GM19240 (cell line): Measurements from ENCODE around the gene SRBD1.

Source experiments
- DNase-seq: peaks from one replicate; pipeline ENCODE4 v3.0.0; 2011; ENCODE audit warnings: low spot score; ENCODE audit not compliant: insufficient read length

SRBD1 gene

DNA sequence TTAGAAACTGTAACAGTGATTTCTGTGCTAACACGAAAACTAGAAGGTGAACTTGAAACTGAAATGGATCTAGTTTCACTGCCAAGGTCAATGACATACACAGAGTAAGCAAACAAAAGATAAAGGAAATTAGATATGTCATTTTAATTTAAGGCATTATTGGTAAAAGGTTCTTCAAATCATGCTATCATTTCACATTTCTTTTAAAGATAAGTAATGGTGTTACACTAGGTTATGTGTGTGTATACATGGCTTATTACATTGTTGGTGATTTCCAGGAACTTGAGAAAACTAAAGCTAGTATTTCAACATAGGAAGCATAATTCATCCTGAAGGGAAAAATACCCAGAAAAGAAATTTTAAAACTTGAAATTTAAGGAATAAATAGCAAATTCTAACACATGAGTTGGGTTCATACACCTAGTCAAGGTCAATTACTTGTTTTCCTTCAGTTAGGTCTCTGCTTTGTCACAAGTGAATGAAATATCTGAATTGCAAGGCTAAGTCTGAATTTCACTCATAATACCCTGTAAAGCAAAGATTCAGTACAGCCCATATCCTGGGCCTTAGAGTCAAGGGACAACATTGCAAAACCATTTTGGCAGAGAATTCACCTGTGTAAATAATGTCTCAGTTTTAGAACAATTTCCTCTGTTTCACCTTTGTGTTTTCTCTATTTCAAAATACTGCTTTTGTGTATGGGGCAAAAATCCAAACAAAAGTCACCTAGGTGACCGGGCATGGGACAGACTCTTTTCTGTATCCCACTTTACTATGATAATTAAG is 141.6 kb downstream of the SRBD1 start:
- DNase-seq = no peak

DNA sequence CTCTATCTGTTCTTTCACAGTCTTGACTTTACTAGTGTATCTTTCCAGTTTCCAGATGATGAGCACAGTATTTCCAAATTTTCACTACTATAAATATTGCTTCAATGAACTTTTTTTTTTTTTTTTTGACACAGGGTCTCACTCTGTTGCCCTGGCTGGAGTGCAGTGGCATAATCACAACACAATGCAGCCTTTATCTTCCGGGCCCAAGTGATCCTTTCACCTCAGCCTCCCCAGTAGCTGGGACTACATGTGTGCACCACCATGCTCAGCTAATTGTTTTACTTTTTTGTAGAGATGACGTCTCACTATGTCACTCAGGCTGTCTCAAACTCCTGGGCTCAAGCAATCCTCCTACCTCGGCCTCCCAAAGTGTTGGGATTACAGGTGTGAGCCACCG is 142.8 kb downstream of the SRBD1 start:
- DNase-seq = no peak

DNA sequence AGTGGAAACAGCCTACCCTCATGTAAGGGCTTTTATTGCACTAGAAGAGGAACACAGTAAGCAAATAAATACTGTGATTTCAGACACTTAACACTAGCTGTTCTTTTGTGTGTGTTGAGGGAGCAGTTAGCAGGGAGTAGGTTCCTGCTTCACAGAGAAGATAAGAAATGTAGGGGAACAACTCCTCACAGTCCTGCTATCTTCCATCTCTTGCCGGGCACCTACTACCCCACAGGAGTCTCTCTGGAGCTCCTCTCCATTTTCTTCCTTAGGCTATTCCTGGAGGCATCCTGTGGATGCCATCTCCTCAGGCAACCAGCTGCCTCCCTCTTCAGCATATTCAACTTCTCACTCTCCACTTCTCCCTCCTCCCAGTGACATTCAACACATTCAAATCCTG is 145.0 kb downstream of the SRBD1 start:
- DNase-seq = no peak

DNA sequence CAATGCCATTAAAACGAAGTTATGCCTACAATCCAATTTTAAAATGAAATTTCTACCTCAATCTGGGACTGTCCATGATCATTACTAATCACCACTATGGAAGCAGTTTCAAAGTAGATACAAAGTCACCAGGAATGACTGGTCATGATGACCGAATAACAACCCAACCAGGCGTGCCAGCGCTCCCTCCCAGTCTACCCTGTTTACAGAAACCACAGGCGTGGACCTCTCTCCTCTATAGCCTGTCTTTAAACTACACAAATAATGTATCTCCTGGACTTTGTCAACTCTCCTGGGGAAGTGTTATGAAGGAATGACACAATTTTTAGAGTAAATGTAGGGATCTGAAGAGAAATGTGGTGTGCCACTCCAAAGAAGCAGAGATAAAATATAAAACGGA is 150.2 kb downstream of the SRBD1 start:
- DNase-seq = no peak

DNA sequence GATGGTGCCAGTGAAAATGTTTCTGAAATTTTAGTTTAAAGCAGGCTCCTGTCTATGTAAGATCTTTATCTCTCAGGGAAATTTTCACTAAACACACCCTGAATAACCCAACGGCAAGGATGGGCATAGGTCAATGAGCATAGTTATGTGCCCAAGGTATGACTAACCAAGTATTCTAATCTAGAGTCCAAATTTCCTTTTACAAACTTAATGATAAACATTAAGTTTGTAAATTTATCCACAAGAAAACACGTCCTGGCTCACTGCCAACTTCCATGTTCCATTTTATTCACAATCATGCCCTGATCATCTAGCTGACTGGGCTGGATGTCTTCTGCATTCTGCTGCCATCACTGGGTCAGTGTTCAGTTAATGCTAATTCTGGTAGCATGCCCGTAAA is 151.2 kb downstream of the SRBD1 start:
- no peak for DNase-seq

DNA sequence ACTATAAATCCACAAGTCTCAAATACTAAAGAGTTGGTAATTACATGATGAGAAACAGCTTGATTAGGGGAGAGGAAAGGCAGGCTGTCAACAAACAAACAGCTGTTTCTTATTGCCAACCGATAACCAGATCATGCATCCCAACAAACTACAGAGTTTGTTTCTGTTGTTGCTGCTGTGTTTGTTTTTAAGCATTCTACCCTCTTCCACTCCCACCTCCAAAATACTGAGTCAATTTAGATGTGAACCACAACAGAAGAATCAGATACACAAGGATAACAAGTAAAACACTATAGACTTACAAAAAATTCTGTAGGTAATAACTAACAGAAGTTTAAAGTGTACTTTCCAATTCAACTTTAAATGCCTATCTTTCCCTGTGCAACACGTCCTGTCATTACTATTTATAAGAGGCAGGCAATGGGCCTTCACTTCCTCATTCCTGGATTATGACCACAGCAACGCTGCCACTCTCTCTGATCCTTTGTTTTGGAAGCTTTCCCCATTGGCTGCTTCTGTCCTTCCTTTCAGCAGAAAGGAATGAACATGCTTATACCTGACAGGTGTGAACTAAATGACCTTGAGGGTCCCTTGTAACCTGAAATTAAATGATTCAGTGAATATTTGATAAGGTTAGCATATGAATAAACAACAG is 152.0 kb downstream of the SRBD1 start:
- DNase-seq = no peak

DNA sequence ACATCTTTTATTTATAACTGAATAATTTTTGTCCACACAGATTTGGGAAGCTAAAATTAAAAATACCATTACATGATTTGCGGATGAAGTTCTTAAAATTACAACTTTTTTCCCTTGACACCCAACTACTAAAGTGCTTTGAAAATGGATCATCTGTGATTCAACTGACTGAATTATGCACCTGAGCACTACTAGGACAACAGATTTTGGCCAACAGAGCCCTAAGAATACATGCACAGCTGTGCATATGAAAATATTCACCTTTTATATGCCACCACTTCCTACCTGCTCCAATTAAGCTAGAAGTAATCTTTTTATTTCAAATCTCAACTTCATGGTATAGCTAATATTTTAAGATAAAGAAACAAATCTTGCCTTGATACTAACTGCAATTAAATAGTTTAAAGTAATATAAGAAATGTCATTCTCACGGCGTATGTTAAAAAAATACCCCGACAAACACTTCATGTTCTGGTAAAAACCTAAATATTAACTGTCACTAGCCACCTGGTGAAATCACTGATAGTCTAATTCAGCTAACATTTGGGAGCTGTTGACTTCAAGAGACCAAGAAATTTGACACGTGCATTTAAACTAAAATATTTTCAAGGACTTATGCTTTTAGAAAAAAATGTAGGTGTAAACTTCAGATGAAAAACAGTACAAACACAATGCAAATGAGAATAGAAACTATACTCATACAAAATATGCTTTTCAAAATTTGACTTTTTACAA is 153.7 kb downstream of the SRBD1 start:
- DNase-seq = no peak

DNA sequence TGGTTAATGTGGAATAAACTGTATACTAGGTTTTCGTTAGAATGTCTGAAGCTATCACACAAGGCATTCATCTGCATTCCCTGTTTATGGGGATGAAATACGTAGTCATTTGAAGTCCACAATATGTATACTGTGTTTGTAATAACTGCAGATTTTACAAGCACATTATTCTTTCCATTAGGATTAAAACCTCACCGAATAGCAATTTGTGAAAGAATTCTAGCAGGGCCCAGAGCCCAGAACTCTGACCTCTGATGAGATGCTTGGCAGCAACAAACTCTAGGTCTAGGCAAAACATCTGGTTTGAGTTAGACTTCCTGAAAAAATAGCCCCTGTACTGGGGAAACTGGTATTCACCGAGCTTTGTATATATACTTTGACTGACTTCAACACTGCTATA is 158.2 kb downstream of the SRBD1 start:
- DNase-seq = no peak

DNA sequence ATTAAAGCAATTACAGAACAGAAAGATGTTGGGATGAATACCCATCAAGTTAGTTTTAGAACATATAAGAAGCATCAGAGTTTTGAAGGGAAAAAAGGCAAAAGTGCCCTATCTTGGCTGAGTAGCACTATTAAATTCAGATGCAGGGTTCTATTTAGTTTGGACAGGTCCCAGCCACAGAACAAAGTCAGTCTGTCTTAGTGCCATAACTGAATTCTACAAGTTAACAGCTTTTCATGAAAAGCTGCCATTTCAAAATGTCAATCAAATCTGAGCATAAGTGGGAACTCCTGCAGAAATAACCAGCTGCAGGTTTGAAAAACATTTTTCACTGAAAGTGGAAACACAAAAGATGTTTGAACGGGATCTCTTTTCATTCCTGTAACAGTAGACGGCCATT is 160.4 kb downstream of the SRBD1 start:
- no peak for DNase-seq

DNA sequence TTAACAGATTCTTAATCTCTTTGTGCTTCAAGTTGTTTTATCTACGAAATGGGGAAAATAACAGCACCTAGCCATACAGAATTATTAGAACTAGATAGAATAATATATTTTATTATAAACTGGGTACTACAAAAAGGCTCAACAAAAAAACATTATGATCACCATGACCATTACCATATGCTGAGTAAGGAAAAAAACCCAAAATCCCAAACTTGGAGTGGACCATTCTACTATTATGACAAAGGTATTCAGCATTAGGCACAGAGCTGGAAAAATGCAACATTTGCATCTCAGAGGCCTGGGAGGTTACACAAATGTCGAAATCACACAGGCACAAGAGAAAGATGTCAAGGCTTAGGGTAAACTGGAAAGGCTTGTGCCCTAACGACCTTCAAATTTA is 162.8 kb downstream of the SRBD1 start:
- no peak for DNase-seq

DNA sequence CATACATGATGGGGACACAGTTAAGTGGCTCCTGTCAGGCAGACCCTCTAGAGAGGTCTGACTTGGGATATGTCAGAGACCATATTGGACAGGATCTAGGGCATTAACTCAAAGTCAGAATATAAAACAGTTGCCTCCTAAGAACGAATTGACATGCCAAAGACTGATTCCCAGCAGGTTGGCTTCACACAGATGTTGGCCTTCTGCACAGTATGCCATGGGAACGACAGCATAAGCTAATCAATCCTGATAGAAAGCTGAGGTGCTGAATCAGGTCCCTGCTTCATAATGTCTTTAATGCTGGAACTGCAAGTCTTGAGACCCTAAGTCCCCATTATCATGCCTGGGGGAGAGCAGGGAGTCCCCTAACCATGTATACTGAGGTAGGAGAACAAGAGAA is 165.1 kb downstream of the SRBD1 start:
- no peak for DNase-seq

DNA sequence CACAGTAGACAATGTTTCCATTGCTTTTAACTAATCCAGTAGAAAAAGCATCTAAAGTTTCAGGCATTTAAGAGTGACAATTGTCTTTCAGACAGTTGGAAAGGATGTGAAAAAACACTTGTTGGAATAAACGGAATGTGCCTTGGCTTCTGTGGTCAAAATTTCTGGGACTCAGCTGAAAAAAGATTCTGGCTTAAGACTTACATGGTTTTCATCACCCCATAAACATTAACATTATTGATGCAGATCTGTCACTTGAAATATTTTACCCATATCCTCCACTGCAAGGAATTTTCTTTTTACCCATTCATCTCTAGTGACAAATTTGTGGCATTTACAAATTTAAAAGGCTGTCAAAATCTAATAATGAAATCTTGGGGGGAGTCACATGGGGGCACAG is 166.0 kb downstream of the SRBD1 start:
- DNase-seq = no peak

DNA sequence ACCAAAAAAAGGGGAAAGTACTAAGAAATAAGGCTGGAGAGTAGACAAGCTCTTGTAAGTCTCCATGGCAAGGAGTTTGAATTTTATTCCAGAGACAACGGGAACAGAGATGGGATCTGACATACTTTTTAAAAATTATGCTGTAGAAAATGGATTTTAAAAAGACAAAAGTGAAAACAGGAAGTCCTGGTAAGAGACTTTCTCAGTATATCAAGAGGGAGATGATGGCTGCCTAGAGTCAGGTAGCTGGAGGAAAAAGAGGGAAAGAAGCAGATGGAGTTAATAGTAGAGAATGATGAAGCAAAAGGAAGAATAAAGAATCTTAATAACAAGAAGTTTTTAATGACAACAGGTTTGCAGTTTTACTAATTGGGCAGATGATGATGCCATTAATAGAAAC is 168.1 kb downstream of the SRBD1 start:
- DNase-seq = no peak

DNA sequence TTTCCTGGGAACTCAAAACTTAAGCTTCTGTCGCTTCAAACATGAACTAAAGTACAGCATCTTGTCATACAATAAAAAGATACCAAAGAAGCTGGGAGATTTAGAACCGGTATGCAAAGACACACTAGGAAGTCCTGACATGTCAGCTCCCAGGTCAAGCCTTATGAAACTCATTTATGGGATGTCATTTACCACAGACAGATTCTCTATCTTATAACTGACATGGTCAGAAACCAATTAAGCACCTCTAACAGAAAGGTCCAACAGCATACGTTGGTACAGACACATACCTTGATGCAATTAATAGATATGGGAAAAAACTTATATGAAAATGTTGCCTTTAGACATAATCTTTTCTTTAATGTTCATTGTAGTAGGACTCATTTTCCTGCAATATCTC is 169.0 kb downstream of the SRBD1 start:
- no peak for DNase-seq

DNA sequence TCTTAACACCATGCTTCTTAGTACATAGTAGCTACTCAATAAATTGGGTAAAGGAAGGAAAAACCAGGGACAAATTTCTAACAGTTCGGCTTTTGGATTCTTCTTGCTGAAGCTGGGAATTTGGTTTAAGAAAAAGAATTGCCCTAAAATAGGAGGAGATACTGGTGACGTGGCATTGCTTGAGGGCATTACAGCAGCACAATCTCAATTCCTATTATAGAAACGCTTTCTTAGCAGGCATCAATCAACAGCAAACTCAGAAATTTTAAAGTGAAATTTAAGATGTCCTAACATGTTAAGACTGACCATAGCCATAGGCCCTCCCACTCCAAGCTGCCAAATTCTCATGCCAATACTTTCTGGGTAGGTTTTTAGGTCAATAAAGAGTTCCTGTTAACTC is 169.5 kb downstream of the SRBD1 start:
- DNase-seq = no peak

DNA sequence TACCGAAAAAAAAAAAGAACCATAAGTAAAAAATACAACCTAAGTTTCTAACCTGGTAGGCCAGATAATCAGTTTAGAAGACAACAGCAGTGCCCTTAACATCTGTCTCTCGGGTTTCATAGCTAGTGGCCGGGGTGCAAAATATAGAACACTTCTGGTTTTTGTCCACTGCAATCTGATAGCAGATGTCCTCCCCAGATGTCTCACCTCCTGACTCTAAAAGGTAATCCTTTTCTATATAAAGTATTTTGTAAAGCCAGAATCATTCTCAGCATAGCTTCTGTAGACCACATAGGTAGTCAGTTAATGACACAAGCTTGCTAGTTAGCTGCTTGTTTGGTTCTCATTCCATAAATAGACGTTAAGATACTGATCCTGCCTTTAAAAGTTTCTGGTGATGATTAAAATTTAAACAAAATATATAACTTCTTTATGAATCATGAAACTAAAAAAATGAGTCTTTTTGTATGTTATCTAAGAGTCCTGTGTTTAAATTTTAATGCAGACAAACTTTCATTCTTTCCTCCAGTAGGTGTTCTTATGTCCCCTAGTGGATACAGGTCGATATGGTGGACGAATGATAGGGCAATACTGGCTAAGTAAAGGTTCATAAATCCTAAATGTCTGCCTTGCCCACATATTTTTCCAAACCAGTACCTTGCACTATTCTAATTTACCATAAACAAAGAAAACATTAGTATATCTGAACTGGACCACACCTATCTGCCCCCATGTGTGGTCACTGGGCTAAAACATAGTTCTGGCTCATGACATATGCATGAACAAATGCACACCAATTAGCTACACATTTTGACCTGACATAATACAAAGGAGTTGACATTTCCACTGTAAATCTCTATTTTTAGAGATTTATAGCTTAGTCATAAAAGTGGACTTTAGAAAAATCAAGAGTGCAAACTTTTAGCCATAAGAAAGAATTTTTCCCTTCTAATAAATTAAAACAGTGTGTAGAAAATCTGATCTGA is 171.0 kb downstream of the SRBD1 start:
- DNase-seq = peak; percentile 12

DNA sequence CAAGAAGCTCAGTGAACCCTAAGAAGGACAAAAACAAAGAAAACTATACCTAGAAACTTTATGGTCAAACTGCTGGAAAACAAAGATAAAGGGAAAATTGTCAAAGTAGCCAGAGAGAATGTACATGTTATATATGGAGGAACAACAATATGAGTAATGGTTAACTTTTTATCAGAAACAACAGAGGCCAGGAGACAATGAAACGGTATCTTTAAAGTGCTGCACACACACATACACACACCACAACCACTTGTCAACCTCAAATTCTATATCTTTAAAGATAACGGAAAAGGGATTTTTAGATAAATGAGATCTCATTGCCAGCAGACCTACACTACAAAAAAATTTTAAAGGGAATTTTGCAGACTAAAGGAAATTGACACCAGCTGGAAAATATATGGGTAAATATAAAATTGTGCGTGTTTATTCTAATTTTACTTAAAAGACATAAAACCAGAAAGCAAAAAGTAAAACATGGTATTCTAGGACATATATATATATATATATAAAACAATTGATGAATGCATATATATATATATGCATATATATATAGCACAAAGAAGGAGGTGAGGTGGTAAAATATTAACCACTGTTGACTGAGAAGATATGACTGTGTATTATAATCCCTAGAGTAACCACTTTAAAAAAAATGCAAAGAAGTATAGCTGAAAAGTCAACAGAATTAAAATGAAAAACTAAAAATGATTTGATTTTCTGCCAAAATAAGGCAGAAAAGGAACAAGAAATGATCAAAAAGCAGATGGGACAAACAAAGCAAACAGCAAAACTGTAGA is 172.0 kb downstream of the SRBD1 start:
- no peak for DNase-seq

DNA sequence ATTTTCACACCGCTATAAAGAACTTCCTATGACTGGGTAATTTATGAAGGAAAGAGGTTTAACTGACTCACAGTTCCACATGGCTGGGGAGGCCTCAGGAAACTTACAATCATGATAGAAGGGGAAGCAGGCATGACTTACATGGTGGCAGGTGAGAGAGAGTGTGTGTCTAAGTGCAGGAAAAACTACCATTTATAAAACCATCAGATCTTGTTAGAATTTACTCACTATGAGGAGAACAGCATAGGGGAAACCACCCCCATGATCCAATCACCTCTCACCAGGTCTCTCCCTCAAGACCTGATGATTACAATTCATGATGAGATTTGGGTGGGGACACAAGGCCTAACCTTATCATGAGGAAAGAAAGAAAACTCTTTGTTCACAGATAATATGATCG is 174.6 kb downstream of the SRBD1 start:
- no peak for DNase-seq

DNA sequence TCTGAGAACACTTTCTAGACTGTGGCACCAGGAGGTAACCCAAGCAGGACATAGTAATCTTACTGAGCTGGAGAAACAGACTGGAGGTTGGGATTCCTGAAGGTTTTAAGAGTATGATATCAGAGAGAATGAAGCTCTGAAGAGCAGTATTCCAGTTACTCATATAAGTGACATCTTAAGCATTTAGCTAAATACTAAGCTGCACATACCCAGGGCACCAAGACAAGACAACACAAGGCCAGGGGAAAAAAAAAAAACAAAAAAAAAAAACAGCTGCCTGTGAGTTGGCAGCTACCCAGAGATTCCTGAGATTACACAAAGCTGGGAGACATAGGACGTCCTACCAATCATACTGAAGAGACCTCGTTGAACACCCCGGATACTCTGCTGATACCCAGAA is 175.8 kb downstream of the SRBD1 start:
- no peak for DNase-seq

DNA sequence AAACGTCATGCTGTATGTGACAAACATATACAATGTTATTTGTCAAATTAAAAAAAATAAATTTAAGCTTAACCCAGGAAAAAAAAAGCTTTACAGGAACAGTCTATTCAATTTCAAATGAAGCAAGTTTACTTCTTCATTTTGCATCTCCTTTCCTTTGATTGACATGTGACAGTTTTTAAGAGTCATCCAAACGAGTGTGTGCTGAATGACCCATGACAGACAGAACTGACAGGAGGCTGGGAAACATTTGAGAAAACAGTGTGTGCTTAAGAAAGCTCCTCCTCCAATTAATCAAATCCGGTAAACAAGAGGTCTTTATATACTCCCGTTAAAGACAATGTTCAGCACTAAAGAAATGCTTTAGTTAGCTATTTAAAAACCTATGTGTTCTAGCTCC is 177.7 kb downstream of the SRBD1 start:
- DNase-seq = no peak

DNA sequence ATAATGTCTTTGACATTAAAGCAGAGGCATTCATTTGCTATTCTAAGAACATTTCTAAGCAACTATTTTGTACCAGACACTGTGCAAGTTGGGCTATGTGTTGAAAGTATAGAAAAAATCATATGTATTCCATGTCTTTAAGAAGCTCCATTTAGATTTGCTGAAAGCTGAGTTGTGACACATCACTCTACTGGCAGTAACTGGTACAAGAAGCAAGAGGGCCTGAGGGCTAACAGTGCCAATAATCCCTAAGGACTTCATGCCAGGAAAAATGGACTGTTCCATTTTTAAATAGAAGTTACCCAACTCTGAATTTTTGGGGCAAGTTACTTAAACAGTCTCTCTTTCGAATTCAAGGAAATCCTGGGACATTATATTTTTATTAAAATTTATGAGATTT is 178.7 kb downstream of the SRBD1 start:
- no peak for DNase-seq
